SK-N-MC (cell line): ENCODE results near the gene TECR.

ENCODE experiments used
- DNase-seq: peaks from one replicate; pipeline ENCODE4 v3.0.0-alpha.2; 2011; ENCODE audit warnings: low read depth, low spot score
- H3K27ac ChIP-seq: fragments of 200-600 bp; sonication (generic); 2 replicates; pipeline ENCODE4 v1.5.1; 2016; ENCODE audit warnings: mixed run types
- H3K36me3 ChIP-seq: fragments of 200-600 bp; sonication (generic); 2 replicates; pipeline ENCODE4 v1.6.1; 2017; ENCODE audit warnings: antibody characterized with exemption, low read length, mixed read lengths; ENCODE audit not compliant: insufficient read depth
- H3K4me3 ChIP-seq: fragments of 200-600 bp; sonication (generic); 2 replicates; pipeline ENCODE4 v1.5.1; 2016
- H3K9ac ChIP-seq: fragments of 200-600 bp; sonication (generic); 2 replicates; pipeline ENCODE4 v1.8.0; 2017; ENCODE audit warnings: mixed run types, mixed read lengths; ENCODE audit not compliant: insufficient read length
- H3K9me3 ChIP-seq: fragments of 200-600 bp; sonication (generic); 2 replicates; pipeline ENCODE4 v1.6.1; 2017; ENCODE audit warnings: low read depth, mild to moderate bottlenecking, antibody characterized with exemption, low read length, moderate library complexity, mixed read lengths
- EZH2 ChIP-seq: fragments of 200-600 bp; sonication (generic); IDR thresholded peaks from one replicate; pipeline ENCODE4 v1.6.1; 2017; ENCODE audit warnings: antibody characterized with exemption
- FOXP2 ChIP-seq: optimal IDR thresholded peaks from 2 replicates; pipeline ENCODE3; 2011; ENCODE audit warnings: mild to moderate bottlenecking, moderate library complexity; ENCODE audit not compliant: insufficient read depth; ENCODE audit errors: extremely low read length, control extremely low read depth
- POLR2AphosphoS5 ChIP-seq: IDR thresholded peaks from 2 replicates; pipeline ENCODE4 v1.6.1; 2012; ENCODE audit warnings: mild to moderate bottlenecking, low read depth, low read length, borderline replicate concordance

Gene TECR

DNA sequence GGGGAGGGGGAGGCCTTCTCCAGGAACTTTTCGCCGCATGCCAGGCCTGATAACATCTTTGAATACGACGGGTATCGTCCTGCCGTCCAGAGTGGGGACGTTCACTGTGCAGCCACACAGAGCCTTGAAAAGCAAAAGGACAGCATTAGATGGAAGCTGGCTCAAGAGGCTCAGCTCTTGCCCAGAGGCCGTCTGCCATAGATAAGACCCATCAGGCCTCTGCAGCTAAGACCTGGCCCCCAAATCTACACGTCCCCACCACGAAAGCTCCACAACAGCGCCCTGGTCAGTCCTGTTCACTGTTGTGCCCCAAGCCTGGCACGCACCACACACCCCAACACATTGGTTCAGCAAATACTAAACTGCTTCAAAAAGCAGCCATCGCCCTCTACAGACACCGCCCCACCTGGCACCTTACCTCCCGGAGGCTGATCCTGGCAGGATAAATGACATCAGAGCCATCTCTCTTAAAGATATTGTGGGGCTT, 13.3 kb upstream of the TECR start:
- H3K9me3 ChIP-seq, result no peaks in the 10 kb centered on the region
- peak overlapping the region; percentile 94 for H3K9ac ChIP-seq
- TF ChIP-seq EZH2 (no peak), POLR2AphosphoS5 (no peak), FOXP2 (no peak)
- peaks cover 31% of the 10 kb centered on the region for H3K36me3 ChIP-seq
- DNase-seq, result no peak
- no peak overlapping the region for H3K27ac ChIP-seq
- H3K4me3 ChIP-seq, result peak overlapping the region; percentile 90

DNA sequence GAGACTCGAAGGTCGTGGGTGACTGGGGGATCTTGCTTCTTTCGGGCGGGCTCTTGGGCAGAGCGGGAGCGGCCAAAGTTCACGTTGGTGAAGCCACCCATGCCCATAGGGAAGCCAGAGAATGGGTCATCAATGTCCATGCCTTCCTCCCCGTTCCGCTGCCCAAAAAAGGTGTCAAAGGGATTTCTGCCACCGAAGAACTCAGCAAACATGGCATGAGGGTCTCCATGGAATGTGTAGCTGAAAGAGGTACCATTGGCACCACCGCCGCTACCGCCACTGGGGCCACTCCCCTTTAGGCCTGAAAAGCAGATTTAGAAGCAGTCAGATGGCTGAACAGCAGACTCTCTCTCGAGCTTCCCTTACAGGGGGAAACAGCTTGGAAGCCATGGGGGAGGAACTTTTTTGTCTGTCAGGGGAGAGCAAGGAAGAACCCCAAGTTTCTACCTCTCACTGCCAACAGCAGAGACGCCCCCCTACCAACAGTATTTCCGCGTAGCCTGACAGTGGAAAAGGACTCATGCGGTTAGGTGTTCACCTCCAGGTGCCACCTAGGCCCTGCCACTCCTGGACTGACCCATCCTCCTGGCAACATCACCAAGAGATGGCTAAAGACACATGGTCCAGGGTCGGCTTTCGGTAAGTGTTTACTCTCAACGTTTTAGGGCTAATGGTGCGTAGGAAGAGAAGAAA, 12.5 kb upstream of the TECR start:
- no peaks in the 10 kb centered on the region for H3K9me3 ChIP-seq
- TF ChIP-seq FOXP2 (no peak), EZH2 (no peak), POLR2AphosphoS5 (no peak)
- peak overlapping the region; percentile 94 for H3K9ac ChIP-seq
- DNase-seq, result no peak
- peaks cover 31% of the 10 kb centered on the region for H3K36me3 ChIP-seq
- H3K27ac ChIP-seq, result no peak overlapping the region
- peak overlapping the region; percentile 90 for H3K4me3 ChIP-seq

DNA sequence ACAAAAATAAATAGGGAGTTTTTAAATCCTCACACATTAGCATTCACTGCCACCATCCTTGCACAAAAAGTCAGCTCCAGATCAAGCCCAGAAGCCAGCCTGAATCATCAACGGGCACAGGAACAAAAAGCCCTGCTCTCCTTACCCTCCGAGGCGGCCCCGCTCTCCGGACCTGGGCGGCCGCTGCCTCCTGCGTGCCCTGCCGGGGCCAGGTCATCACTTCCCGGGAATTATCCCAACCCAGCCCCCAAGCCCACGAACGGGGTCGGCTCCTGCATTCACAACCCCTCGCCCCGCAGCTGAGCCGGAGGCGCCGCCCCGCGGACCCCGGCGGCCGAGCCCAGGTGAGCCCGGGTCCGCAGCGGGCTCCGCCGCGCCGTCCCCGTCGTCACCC, 12.0 kb upstream of the TECR start:
- Histone ChIP-seq H3K4me3 (peak overlapping the region; percentile 90), H3K27ac (no peak overlapping the region)

DNA sequence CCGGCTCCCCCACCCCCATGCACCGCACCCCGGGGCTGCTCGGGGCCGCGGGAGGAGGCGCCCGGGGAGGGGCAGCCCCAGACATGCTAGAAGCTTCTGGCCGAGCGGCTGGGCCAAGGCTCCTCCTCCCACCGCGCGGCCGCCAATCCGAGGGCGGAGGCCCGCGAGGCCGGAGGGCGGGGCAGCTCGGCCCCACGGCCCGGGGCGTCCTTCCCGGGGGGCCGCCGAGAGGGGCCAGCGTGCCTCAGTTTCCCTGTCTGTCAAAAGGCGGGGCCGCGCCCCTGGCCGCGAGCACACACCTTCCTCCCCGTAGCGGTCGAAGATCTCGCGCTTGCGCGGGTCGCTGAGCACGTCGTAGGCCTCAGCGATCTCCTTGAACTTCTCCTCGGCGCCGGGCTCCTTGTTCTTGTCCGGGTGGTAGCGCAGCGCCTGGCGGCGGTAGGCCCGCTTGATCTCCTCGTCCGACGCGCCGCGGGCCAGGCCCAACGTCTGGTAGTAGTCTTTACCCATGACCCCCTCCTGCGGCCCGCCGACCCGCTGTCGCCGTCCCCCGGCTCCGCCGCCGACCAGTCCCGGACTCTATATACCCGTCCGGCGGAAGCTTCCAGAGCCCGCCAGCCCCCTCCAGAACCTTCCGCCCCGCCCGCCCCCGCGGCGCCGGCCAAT, 11.4 kb upstream of the TECR start, which contains the start of gene DNAJB1:
DNAJB1 (minus strand) TSS at position 558 of the 666 bp plus-strand sequence; CDS start at position 510, 48 bp downstream.
- Histone ChIP-seq H3K9me3 (no peaks in the 10 kb centered on the region), H3K27ac (peak within 1 kb of the TSS; percentile 83), H3K9ac (peak within 1 kb of the TSS; percentile 94), H3K4me3 (peak within 1 kb of the TSS; percentile 90), H3K36me3 (peaks cover 31% of the 10 kb centered on the region)
- TF ChIP-seq POLR2AphosphoS5, result peak; percentile 93
- TF ChIP-seq EZH2, result no peak
- DNase-seq, result no peak

More for the DNA sequence above, 12.0 kb upstream of the TECR start:
- Histone ChIP-seq H3K9ac (peak overlapping the region; percentile 94), H3K9me3 (no peaks in the 10 kb centered on the region), H3K36me3 (peaks cover 31% of the 10 kb centered on the region)
- TF ChIP-seq EZH2 (no peak), FOXP2 (no peak), POLR2AphosphoS5 (no peak)
- no peak for DNase-seq

DNA sequence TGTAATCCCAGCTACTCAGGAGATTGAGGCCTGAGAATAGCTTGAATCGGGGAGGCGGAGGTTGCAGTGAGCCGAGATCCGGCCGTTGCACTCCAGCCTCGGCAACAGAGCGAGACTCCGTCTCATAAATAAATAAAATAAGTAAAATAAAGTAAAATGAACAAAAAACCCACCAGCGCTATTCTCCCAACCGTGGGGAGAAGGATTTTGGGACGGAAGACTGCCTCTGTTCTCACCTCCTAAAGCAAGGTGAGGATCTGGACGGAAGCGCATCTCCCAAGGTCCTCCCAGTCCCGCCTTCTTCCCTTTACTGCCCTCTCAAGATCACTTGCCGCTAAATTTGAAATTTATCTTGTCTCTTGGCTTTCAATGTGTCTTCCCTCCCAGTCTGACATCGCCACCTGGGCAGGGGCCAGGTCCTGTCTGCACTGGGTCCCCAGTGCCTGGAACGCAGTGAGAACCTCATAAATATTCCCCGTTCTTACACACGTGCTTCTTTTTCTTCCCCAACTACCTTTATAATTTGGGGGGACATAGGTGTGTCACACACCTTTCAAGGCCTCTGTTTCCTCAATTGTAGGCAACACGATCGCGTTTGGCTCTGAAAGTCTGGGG, 10.0 kb upstream of the TECR start:
- Histone ChIP-seq H3K27ac (peak overlapping the region; percentile 83; the same call in 1 of the 2 replicates), H3K4me3 (no peak overlapping the region), H3K36me3 (peaks cover 27% of the 10 kb centered on the region), H3K9ac (no peak overlapping the region), H3K9me3 (no peaks in the 10 kb centered on the region)
- no peak for DNase-seq
- TF ChIP-seq POLR2AphosphoS5 (no peak), EZH2 (no peak)

DNA sequence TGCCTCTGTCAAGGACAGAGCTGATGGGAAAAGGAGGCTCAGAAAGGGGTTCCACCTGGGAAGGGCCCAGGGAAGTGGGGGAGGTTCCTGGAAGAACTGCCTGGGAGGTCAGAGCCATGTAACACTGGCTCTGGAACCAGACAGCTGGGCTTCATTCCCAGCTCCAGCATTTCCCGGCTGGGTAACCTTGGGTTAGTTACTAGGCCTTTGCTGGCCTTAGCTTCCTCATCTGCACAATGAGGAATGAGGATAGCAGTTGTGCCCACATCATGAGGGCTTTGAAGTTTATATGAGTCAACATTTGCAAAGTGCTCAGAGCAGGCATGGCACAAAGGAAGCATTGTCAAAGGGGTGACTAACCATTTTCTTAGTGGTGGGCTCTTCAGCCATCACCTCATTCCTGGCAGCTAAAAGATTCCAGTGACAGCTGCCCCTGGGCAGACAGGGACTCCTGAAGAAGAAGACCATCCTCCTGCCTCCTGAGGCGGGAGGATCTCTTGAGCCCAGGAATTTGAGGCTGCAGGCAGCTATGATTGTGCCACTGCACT, 9.5 kb upstream of the TECR start:
- Histone ChIP-seq H3K4me3 (no peak overlapping the region), H3K9me3 (no peaks in the 10 kb centered on the region), H3K27ac (no peak overlapping the region), H3K36me3 (peaks cover 21% of the 10 kb centered on the region), H3K9ac (no peak overlapping the region)
- DNase-seq, result no peak
- TF ChIP-seq FOXP2 (no peak), POLR2AphosphoS5 (no peak), EZH2 (no peak)

DNA sequence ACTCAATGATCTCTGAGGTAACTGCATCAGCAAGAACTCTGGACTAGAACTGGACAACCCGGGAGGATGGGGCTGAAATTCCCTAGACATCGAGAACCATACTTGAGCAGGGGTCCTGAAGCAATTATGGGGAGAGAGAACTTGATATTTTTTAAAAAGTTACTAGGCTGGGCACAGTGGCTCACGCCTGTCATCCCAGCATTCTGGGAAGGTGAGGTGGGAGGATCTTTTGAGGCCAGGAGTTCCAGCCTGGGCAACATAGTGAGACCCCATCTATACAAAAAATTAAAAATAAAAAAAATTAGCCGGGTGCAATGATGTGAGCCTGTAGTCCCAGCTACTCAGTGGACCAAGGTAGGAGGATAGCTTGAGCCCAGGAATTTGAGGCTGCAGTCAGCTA, 8.9 kb upstream of the TECR start:
- no peaks in the 10 kb centered on the region for H3K9me3 ChIP-seq
- H3K36me3 ChIP-seq, result peaks cover 15% of the 10 kb centered on the region
- no peak for TF ChIP-seq POLR2AphosphoS5
- TF ChIP-seq FOXP2, result no peak
- TF ChIP-seq EZH2, result no peak
- no peak overlapping the region for H3K4me3 ChIP-seq
- H3K9ac ChIP-seq, result no peak overlapping the region
- DNase-seq, result no peak
- no peak overlapping the region for H3K27ac ChIP-seq

DNA sequence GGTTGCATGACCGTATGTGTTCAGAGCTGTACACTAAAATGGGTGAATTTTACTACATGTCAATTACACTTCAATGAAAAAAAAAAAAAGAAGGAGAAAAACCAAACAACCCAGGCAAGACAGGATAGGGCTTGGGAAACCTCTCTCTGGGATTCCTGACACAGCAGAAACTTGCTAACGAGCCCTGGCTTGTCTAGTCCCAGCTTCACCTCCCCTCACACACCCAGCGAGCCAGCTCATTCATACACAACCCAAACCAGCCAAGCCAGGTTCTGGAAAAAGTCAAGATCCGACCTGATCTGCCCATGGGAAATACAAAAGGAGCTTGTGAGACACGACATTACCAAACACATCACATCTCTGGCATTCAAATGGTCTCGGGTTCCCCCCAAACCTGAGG, 3.7 kb upstream of the TECR start:
- DNase-seq, result no peak
- H3K9ac ChIP-seq, result no peak overlapping the region
- TF ChIP-seq FOXP2 (no peak), POLR2AphosphoS5 (no peak)
- H3K9me3 ChIP-seq, result no peaks in the 10 kb centered on the region
- peak overlapping the region; percentile 56; the same call in 1 of the 2 replicates for H3K27ac ChIP-seq
- no peaks in the 10 kb centered on the region for H3K36me3 ChIP-seq
- H3K4me3 ChIP-seq, result no peak overlapping the region

DNA sequence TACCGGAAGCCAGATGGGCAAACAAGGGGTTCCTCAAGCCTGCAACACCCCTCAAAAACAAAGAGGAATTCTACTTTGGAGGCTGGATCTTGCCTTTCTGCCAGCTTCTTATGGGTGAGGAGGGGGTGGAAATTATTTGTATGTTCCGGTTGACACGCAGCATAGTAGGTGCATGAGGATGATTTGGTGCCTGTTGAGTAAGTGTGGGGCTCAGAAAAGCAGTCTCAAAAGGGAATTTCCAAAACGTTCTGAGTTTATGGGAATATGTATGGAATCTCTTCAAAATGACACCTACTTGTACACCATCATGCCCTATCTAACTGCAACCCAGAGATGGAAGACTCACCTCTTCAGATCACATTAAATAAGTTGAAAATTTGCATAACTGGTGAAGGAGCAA, 3.0 kb upstream of the TECR start:
- peak overlapping the region; percentile 56; the same call in 1 of the 2 replicates for H3K27ac ChIP-seq
- TF ChIP-seq FOXP2, result no peak
- H3K9me3 ChIP-seq, result no peaks in the 10 kb centered on the region
- H3K36me3 ChIP-seq, result no peaks in the 10 kb centered on the region
- DNase-seq, result no peak
- no peak overlapping the region for H3K9ac ChIP-seq
- no peak overlapping the region for H3K4me3 ChIP-seq
